Choroid plexus epithelial cell (primary cell): ENCODE measurements around the gene FHDC1.
"Not testable (repeated sequence)": the region's sequence is repeated elsewhere in the genome, so short reads cannot be mapped to it uniquely, and the experiment has no call there.

ENCODE experiments used
- DNase-seq: peaks from one replicate; pipeline ENCODE4 v3.0.0-alpha.2; 2010; ENCODE audit warnings: low read depth
- H3K4me3 ChIP-seq: 2 replicates; pipeline ENCODE4 v1.5.1; 2011; ENCODE audit warnings: low read depth, mild to moderate bottlenecking, control low read depth, low read length, moderate library complexity
- CTCF ChIP-seq: conservative IDR thresholded peaks from 2 replicates; pipeline ENCODE4 v1.5.1; 2011; ENCODE audit warnings: low read depth, mild to moderate bottlenecking, control low read depth, inconsistent platforms, low read length, moderate library complexity

FHDC1 gene

GRCh38 chr4:152935631-152936445 is at the start of gene FHDC1:
FHDC1 (plus strand) TSS chr4:152936323; CDS start chr4:152943058, 6,735 bp downstream.
- TF ChIP-seq CTCF = no peak
- no peak for DNase-seq
- H3K4me3 ChIP-seq = peak within 1 kb of the TSS; percentile 54

- DNase-seq = no peak
- H3K4me3 ChIP-seq = no peak overlapping the region
- TF ChIP-seq CTCF = no peak
Measured at GRCh38 chr4:152887981-152888380, 48.1 kb upstream of the FHDC1 start.

GRCh38 chr4:152892974-152893373 is 43.1 kb upstream of the FHDC1 start:
- DNase-seq = no peak
- TF ChIP-seq CTCF = no peak
- no peak overlapping the region for H3K4me3 ChIP-seq

- no peak for TF ChIP-seq CTCF
- H3K4me3 ChIP-seq = no peak overlapping the region
- DNase-seq = peak; percentile 53
Measured at GRCh38 chr4:152894673-152895072, 41.5 kb upstream of the FHDC1 start.

- DNase-seq = peak; percentile 59
- TF ChIP-seq CTCF = no peak
- H3K4me3 ChIP-seq = no peak overlapping the region
Measured at GRCh38 chr4:152896811-152897210, 39.3 kb upstream of the FHDC1 start.

GRCh38 chr4:152898133-152898532 is 38.0 kb upstream of the FHDC1 start:
- H3K4me3 ChIP-seq, DNase-seq: not testable (repeated sequence)

- no peak for DNase-seq
- no peak for TF ChIP-seq CTCF
Measured at GRCh38 chr4:152898606-152899005, 37.5 kb upstream of the FHDC1 start.

More at GRCh38 chr4:152898606-152899005, 37.5 kb upstream of the FHDC1 start:
- H3K4me3 ChIP-seq = no peak overlapping the region
